Measurements from ENCODE around the gene MROH8. TPM values are rescaled to one million over a fixed set of nuclear protein-coding genes. Genes with fewer than 3 reads are reported as not detected.

The MROH8 gene
- total and polyA plus RNA-seq, 2 experiments from 2014 or later: 0.63 to 0.68 TPM

DNA sequence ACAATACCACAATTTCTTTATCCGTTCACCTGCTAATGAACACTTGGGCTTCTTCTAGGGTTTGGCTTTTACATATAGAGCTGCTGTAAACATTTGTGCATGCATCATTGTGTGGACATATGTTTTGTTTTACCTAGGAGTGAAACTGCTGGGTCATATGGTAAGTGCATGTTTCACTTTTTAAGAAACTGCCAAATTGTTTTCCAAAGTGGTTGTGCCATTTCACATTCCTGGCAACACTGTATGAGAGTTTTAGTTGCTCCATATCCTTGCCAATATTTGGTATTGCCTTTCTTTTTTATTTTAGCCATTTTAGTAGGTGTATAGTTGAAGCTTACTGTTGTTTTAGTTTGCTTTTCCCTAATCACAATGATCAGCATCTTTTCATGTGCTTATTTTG, 14.3 kb downstream of the MROH8 start:
- no peak for TF ChIP-seq ETS1 (IDR thresholded peaks at IDR 0.05)
- no peak for TF ChIP-seq ZNF331 (CRISPR knock-in tag; IDR thresholded peaks at IDR 0.05; ENCODE audit: low read depth)
- TF ChIP-seq CREB1 (CRISPR knock-in tag; IDR thresholded peaks at IDR 0.05; ENCODE audit: low read depth): no peak
- no peak for TF ChIP-seq POLR2AphosphoS5 (IDR thresholded peaks at IDR 0.05; ENCODE audit: low read depth)
- TF ChIP-seq, protein P1, sequence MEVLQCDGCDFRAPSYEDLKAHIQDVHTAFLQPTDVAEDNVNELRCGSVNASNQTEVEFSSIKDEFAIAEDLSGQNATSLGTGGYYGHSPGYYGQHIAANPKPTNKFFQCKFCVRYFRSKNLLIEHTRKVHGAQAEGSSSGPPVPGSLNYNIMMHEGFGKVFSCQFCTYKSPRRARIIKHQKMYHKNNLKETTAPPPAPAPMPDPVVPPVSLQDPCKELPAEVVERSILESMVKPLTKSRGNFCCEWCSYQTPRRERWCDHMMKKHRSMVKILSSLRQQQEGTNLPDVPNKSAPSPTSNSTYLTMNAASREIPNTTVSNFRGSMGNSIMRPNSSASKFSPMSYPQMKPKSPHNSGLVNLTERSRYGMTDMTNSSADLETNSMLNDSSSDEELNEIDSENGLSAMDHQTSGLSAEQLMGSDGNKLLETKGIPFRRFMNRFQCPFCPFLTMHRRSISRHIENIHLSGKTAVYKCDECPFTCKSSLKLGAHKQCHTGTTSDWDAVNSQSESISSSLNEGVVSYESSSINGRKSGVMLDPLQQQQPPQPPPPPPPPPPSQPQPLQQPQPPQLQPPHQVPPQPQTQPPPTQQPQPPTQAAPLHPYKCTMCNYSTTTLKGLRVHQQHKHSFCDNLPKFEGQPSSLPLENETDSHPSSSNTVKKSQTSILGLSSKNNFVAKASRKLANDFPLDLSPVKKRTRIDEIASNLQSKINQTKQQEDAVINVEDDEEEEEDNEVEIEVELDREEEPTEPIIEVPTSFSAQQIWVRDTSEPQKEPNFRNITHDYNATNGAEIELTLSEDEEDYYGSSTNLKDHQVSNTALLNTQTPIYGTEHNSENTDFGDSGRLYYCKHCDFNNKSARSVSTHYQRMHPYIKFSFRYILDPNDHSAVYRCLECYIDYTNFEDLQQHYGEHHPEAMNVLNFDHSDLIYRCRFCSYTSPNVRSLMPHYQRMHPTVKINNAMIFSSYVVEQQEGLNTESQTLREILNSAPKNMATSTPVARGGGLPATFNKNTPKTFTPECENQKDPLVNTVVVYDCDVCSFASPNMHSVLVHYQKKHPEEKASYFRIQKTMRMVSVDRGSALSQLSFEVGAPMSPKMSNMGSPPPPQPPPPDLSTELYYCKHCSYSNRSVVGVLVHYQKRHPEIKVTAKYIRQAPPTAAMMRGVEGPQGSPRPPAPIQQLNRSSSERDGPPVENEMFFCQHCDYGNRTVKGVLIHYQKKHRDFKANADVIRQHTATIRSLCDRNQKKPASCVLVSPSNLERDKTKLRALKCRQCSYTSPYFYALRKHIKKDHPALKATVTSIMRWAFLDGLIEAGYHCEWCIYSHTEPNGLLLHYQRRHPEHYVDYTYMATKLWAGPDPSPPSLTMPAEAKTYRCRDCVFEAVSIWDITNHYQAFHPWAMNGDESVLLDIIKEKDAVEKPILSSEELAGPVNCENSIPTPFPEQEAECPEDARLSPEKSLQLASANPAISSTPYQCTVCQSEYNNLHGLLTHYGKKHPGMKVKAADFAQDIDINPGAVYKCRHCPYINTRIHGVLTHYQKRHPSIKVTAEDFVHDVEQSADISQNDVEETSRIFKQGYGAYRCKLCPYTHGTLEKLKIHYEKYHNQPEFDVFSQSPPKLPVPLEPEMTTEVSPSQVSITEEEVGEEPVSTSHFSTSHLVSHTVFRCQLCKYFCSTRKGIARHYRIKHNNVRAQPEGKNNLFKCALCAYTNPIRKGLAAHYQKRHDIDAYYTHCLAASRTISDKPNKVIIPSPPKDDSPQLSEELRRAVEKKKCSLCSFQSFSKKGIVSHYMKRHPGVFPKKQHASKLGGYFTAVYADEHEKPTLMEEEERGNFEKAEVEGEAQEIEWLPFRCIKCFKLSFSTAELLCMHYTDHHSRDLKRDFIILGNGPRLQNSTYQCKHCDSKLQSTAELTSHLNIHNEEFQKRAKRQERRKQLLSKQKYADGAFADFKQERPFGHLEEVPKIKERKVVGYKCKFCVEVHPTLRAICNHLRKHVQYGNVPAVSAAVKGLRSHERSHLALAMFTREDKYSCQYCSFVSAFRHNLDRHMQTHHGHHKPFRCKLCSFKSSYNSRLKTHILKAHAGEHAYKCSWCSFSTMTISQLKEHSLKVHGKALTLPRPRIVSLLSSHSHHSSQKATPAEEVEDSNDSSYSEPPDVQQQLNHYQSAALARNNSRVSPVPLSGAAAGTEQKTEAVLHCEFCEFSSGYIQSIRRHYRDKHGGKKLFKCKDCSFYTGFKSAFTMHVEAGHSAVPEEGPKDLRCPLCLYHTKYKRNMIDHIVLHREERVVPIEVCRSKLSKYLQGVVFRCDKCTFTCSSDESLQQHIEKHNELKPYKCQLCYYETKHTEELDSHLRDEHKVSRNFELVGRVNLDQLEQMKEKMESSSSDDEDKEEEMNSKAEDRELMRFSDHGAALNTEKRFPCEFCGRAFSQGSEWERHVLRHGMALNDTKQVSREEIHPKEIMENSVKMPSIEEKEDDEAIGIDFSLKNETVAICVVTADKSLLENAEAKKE (CRISPR knock-in tag; IDR thresholded peaks at IDR 0.05): no peak
- TF ChIP-seq ZNF114 (CRISPR knock-in tag; IDR thresholded peaks at IDR 0.05): no peak
- no peak for TF ChIP-seq NANOG (IDR thresholded peaks at IDR 0.05; ENCODE audit: borderline replicate concordance)
- TF ChIP-seq STAT1 (IDR thresholded peaks at IDR 0.05; ENCODE audit: unreplicated experiment): no peak
- no peak for TF ChIP-seq REST (IDR thresholded peaks at IDR 0.05; ENCODE audit: unreplicated experiment)
- no peak for TF ChIP-seq CTCF (conservative IDR thresholded peaks at IDR 0.05; ENCODE audit: low read depth in 2 of 2)
- TF ChIP-seq EZH2 (IDR thresholded peaks at IDR 0.05; ENCODE audit: low read depth, unreplicated experiment): no peak
- no peak for TF ChIP-seq EZH2phosphoT487 (IDR thresholded peaks at IDR 0.05; ENCODE audit: unreplicated experiment)
- no peak for TF ChIP-seq JUNB (IDR thresholded peaks at IDR 0.05; ENCODE audit: unreplicated experiment)

More for the DNA sequence above, 14.3 kb downstream of the MROH8 start:
- H3K27me3 Mint-ChIP-seq (ENCODE audit: insufficient read depth, low read depth, poor library complexity): peaks cover 2% of the 10 kb centered on the region
- ATAC-seq: no peak
- Histone ChIP-seq H3K4me3 (no peak overlapping the region), H3K36me3 (ENCODE audit: insufficient read depth) (no peaks in the 10 kb centered on the region), H3F3A (replicated peaks; ENCODE audit: low read depth) (no peaks in the 10 kb centered on the region), H3K79me2 (replicated peaks; ENCODE audit: insufficient read depth) (no peaks in the 10 kb centered on the region), H3K9me2 (ENCODE audit: insufficient read depth) (no peaks in the 10 kb centered on the region), H4K20me1 (replicated peaks; ENCODE audit: insufficient read depth) (no peaks in the 10 kb centered on the region), H3K4me2 (no peak overlapping the region), H3K27me3 (ENCODE audit: insufficient read depth) (no peaks in the 10 kb centered on the region), H3K27ac (ENCODE audit: low read depth) (no peak overlapping the region), H2AFZ (no peak overlapping the region), H3K4me1 (ENCODE audit: insufficient read depth) (no peaks in the 10 kb centered on the region)
- no peak for DNase-seq (ENCODE audit: low spot score)
- no peaks in the 10 kb centered on the region for H3K4me1 Mint-ChIP-seq
- H3K27ac Mint-ChIP-seq: no peak overlapping the region
- no peaks in the 10 kb centered on the region for H3K9me3 Mint-ChIP-seq
- H3K4me3 Mint-ChIP-seq: no peak overlapping the region
- H3K36me3 Mint-ChIP-seq (ENCODE audit: low read depth): no peaks in the 10 kb centered on the region
